Right atrium auricular region (tissue), 2 donors: Measurements from ENCODE around the gene POLR3K. TPM values are rescaled to one million over a fixed set of nuclear protein-coding genes. Genes with fewer than 3 reads are reported as not detected.

Source experiments
- DNase-seq: peaks from one replicate; pipeline ENCODE4 v3.0.0-alpha.2; 2019; ENCODE audit warnings: low spot score
- H3K27ac ChIP-seq, 2 donors: fragments of 200-600 bp; sonication (generic); 1 replicate in 1 of 2; 2 replicates in 1 of 2; pipeline ENCODE4 v1.5.1; 2016 to 2019
- H3K27me3 ChIP-seq, 2 donors: fragments of 200-600 bp; sonication (generic); one replicate each; pipeline versions ENCODE4 v1.5.1 to v1.6.0; 2017 to 2019
- H3K36me3 ChIP-seq: fragments of 200-600 bp; sonication (generic); one replicate; pipeline ENCODE4 v1.5.1; 2016
- H3K4me1 ChIP-seq, 2 donors: fragments of 200-600 bp; sonication (generic); one replicate each; pipeline versions ENCODE4 v1.5.1 to v1.6.0; 2017 to 2019
- H3K4me3 ChIP-seq, 2 donors: fragments of 200-600 bp; sonication (generic); 1 replicate in 1 of 2; 2 replicates in 1 of 2; pipeline ENCODE4 v1.5.1; 2017 to 2019; ENCODE audit warnings: mild to moderate bottlenecking in 1 of 2, moderate library complexity in 1 of 2
- H3K9me3 ChIP-seq, 2 donors: fragments of 200-600 bp; sonication (generic); one replicate each; pipeline ENCODE4 v1.5.1; 2019
- total RNA-seq, 2 donors: library from RNA; depleted of rRNA; stranded (reverse); fragments of >200 nt; gene quantifications; one replicate each; pipeline ENCODE4 v1.1.0, GENCODE V29; 2016
- TF ChIP-seq, protein P1 (sequence below), 2 donors: fragments of 200-600 bp; sonication (generic); IDR thresholded peaks; one replicate each; pipeline ENCODE4 v1.5.1; 2019; ENCODE audit warnings: antibody characterized with exemption in 2 of 2

POLR3K gene
- total RNA-seq, 2 donors from 2014 or later = 4.0 TPM

DNA sequence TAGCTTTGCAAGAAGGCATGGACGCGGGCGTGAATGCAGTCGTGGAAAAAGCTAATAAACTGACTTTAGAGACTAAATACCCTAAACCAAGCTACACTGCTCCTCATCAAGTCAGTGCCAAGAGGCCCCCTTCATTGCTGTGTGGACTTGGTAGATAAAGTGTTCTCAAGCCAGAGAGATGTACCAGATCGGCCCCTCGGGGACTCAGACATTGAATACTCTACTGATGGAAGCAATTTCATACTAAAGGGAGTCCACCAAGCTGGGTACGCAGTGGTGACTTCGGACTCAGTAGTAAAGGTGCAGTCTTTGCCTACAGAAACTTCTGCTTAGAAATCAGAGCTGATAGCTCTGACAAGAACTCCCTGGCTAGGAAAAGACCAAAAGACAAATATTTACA is 8.8 kb downstream of the POLR3K start:
- Histone ChIP-seq H3K4me3 (no peak overlapping the region), H3K9me3 (no peaks in the 10 kb centered on the region), H3K4me1 (no peaks in the 10 kb centered on the region), H3K36me3 (no peaks in the 10 kb centered on the region), H3K27me3 (no peaks in the 10 kb centered on the region), H3K27ac (no peak overlapping the region)
- TF ChIP-seq, protein P1, sequence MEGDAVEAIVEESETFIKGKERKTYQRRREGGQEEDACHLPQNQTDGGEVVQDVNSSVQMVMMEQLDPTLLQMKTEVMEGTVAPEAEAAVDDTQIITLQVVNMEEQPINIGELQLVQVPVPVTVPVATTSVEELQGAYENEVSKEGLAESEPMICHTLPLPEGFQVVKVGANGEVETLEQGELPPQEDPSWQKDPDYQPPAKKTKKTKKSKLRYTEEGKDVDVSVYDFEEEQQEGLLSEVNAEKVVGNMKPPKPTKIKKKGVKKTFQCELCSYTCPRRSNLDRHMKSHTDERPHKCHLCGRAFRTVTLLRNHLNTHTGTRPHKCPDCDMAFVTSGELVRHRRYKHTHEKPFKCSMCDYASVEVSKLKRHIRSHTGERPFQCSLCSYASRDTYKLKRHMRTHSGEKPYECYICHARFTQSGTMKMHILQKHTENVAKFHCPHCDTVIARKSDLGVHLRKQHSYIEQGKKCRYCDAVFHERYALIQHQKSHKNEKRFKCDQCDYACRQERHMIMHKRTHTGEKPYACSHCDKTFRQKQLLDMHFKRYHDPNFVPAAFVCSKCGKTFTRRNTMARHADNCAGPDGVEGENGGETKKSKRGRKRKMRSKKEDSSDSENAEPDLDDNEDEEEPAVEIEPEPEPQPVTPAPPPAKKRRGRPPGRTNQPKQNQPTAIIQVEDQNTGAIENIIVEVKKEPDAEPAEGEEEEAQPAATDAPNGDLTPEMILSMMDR (IDR thresholded peaks at IDR 0.05) = no peak
- DNase-seq = no peak

DNA sequence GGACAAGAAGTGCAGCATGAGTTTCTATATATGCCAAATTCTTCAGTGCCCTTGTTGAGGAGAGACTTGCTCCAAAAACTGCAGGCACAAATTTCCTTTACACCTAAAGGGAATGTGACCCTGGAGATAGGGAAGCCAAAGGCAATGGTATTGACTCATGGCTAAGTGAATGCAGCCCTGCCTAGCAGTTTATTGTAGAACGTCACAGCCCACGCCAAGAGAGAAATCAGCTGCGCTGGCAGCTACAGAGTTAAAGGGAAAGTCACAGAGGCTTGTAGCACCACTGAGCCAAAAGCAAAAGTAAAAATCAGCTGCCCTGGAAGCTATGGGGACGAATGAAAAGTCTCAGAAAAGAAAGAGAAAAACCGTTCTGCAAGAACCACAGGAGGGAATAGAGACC is 10.1 kb downstream of the POLR3K start:
- no peak overlapping the region for H3K4me3 ChIP-seq
- H3K4me1 ChIP-seq = no peaks in the 10 kb centered on the region
- no peak overlapping the region for H3K27ac ChIP-seq
- no peaks in the 10 kb centered on the region for H3K27me3 ChIP-seq
- DNase-seq = no peak
- no peaks in the 10 kb centered on the region for H3K36me3 ChIP-seq
- H3K9me3 ChIP-seq = no peaks in the 10 kb centered on the region
- TF ChIP-seq, protein P1 (IDR thresholded peaks at IDR 0.05) = no peak

DNA sequence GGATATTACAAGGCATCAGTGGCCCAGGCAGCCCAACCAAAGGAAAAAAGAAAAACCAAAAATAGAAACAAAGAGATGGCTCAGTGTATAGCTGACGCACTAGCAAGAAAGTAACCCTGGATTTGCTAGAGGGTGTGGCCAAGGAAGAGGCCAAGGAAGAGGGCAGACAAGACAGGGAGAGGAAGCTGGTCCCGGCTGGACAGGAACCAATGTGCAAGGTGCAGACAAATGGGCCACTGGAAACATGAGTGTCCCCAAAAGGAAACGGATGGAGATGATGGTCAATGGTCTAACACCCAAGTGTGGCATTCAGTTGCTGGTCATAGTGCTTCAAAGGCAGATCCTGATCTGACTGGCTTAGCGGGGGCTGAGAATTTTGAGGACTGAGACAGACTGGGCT is 10.7 kb downstream of the POLR3K start:
- TF ChIP-seq, protein P1 (IDR thresholded peaks at IDR 0.05) = no peak
- Histone ChIP-seq H3K4me1 (no peaks in the 10 kb centered on the region), H3K4me3 (no peak overlapping the region), H3K36me3 (no peaks in the 10 kb centered on the region), H3K27me3 (no peaks in the 10 kb centered on the region), H3K27ac (no peak overlapping the region), H3K9me3 (no peaks in the 10 kb centered on the region)
- DNase-seq = no peak

DNA sequence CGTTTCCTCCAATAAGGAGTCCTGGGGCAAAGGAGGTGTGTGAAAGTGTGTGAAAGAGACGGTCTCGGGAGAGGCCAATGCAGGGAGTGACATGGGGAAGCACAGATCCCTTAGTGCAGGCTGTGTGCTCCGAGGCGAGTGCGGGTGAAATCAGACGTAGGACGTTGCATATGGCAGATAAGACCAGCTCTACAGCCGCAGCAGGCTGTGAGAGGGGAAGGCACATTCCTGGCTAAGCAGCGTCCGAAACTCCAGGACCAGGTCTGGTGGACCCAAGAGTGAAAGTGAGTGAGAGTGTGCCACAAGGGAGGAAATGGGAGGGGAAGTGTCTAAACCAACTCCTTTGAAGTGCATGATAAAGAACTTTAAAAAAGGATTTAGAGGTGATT is 11.3 kb downstream of the POLR3K start:
- Histone ChIP-seq H3K27me3 (no peaks in the 10 kb centered on the region), H3K9me3 (no peaks in the 10 kb centered on the region), H3K4me3 (peak overlapping the region in 1 of 2 donors; percentile 24), H3K36me3 (no peaks in the 10 kb centered on the region), H3K4me1 (no peaks in the 10 kb centered on the region), H3K27ac (no peak overlapping the region)
- no peak for DNase-seq
- TF ChIP-seq, protein P1 (IDR thresholded peaks at IDR 0.05) = no peak

DNA sequence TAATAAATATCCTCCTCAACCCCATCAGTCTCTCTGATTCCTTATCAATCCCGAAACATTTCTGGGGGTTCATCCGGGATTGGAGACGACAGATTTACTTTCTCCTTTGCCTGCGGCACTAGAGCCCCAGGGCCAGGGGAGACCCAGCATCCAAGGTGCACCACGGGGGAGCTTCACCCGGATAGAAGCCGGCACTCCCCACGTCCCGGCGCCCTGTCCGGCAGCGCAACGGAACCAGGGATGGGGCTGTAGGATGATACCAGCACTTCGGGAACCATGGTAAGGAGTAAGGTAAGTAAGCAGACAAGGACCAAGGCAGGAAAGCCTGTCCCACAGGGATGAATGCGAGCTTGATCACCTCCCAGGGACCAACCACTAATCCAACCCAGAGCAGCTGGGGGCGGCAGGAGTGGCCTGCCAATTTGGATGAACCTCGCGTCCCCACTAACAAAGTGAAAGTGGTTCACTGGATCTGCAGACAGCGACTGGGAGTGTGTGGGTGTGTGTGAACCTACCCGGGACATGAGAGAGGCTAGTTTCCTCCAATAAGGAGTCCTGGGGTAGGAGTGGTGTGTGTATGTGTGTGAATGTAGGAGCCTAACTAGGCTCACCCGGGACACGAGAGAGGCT is 11.9 kb downstream of the POLR3K start:
- Histone ChIP-seq H3K4me3 (peak overlapping the region in 1 of 2 donors; percentile 24), H3K36me3 (no peaks in the 10 kb centered on the region)

More for the DNA sequence above, 11.9 kb downstream of the POLR3K start:
- no peaks in the 10 kb centered on the region for H3K4me1 ChIP-seq
- no peak overlapping the region for H3K27ac ChIP-seq
- no peak for DNase-seq
- H3K27me3 ChIP-seq = no peaks in the 10 kb centered on the region
- TF ChIP-seq, protein P1 (IDR thresholded peaks at IDR 0.05) = no peak
- H3K9me3 ChIP-seq = no peaks in the 10 kb centered on the region
